Activated naive CD4-positive, alpha-beta T cell treated with anti-CD3 and anti-CD28 coated beads for 36 hours (primary cell): ENCODE measurements around the gene DCAF10. TPM values are rescaled to one million over a fixed set of nuclear protein-coding genes. Genes with fewer than 3 reads are reported as not detected.
"Not testable (repeated sequence)": the region's sequence is repeated elsewhere in the genome, so short reads cannot be mapped to it uniquely, and the experiment has no call there.

ENCODE experiments used
- CTCF ChIA-PET: fragments of 350-600 bp; sonication (Branson Sonifier 250); formaldehyde crosslinking; loops from one replicate; lab custom pipeline; 2021; ENCODE audit warnings: antibody characterized with exemption; lab: Charles Lee
- DNase-seq: peaks from one replicate; pipeline ENCODE4 v3.0.0-alpha.2; 2020
- H3K27ac Mint-ChIP-seq: one replicate; pipeline ENCODE4 v1.8.0; 2021; ENCODE audit warnings: mild to moderate bottlenecking, mixed read lengths
- H3K27me3 Mint-ChIP-seq: one replicate; pipeline ENCODE4 v1.8.0; 2021; ENCODE audit warnings: low read depth, mixed read lengths
- H3K36me3 Mint-ChIP-seq: one replicate; pipeline ENCODE4 v1.8.0; 2021; ENCODE audit warnings: low read depth, mixed read lengths
- H3K4me1 Mint-ChIP-seq: one replicate; pipeline ENCODE4 v1.8.0; 2021; ENCODE audit warnings: low read depth, mixed read lengths
- H3K4me3 Mint-ChIP-seq: one replicate; pipeline ENCODE4 v1.8.0; 2021; ENCODE audit warnings: mild to moderate bottlenecking, moderate library complexity, mixed read lengths
- H3K9me3 Mint-ChIP-seq: one replicate; pipeline ENCODE4 v1.8.0; 2021; ENCODE audit warnings: mixed read lengths
- intact Hi-C: fragments of 100-400 bp; cut with micrococcal nuclease; formaldehyde crosslinking; loops from one replicate; pipeline ENCODE4 v1.15.1; 2023
- total RNA-seq, 2 experiments: library from RNA; stranded (reverse); gene quantifications; one replicate each; pipeline ENCODE4 v1.2.3, GENCODE V29; 2021

The DCAF10 gene
- total RNA-seq, 2 experiments from 2014 or later: 9.4 to 10.9 TPM

- no peak for DNase-seq
- peaks cover under 1% of the 10 kb centered on the region for H3K36me3 Mint-ChIP-seq
- H3K4me3 Mint-ChIP-seq: peak overlapping the region; percentile 4
- H3K27me3 Mint-ChIP-seq: no peaks in the 10 kb centered on the region
- peaks cover 16% of the 10 kb centered on the region for H3K4me1 Mint-ChIP-seq
- no peaks in the 10 kb centered on the region for H3K9me3 Mint-ChIP-seq
- intact Hi-C loops: no loop called here
- H3K27ac Mint-ChIP-seq: no peak overlapping the region
- CTCF ChIA-PET: no interaction called here
These were observed 105.2 kb downstream of the DCAF10 start for GRCh38 chr9:37905776-37906175.

GRCh38 chr9:37906312-37907239, 106.0 kb downstream of the DCAF10 start:
- CTCF ChIA-PET: no interaction called here
- Mint-ChIP-seq H3K4me1 (peaks cover 16% of the 10 kb centered on the region), H3K27ac (no peak overlapping the region), H3K4me3 (no peak overlapping the region), H3K9me3 (no peaks in the 10 kb centered on the region), H3K27me3 (no peaks in the 10 kb centered on the region), H3K36me3 (no peaks in the 10 kb centered on the region)
- DNase-seq: no peak
- intact Hi-C loops: no loop called here

GRCh38 chr9:37908283-37908682, 107.7 kb downstream of the DCAF10 start:
- no peaks in the 10 kb centered on the region for H3K36me3 Mint-ChIP-seq

GRCh38 chr9:37908698-37909186, 108.1 kb downstream of the DCAF10 start:
- Mint-ChIP-seq H3K36me3 (no peaks in the 10 kb centered on the region), H3K4me1 (peaks cover 9% of the 10 kb centered on the region), H3K27me3 (no peaks in the 10 kb centered on the region), H3K27ac (no peak overlapping the region), H3K9me3 (no peaks in the 10 kb centered on the region), H3K4me3 (no peak overlapping the region)
- no peak for DNase-seq
- intact Hi-C loops: no loop called here
- CTCF ChIA-PET: interaction anchor here (1.4 to 1.6 kb wide), 2 partner anchors 164 to 251 kb away, joined by 3 to 8 read pairs; no protein-coding TSS in a partner anchor

More at GRCh38 chr9:37908283-37908682, 107.7 kb downstream of the DCAF10 start:
- H3K4me3 Mint-ChIP-seq: no peak overlapping the region
- H3K27me3 Mint-ChIP-seq: no peaks in the 10 kb centered on the region
- H3K27ac Mint-ChIP-seq: no peak overlapping the region
- DNase-seq: no peak
- peaks cover 7% of the 10 kb centered on the region for H3K4me1 Mint-ChIP-seq
- no peaks in the 10 kb centered on the region for H3K9me3 Mint-ChIP-seq
- CTCF ChIA-PET: interaction anchor here (1.4 to 1.6 kb wide), 2 partner anchors 163 to 252 kb away, joined by 3 to 8 read pairs; no protein-coding TSS in a partner anchor
- intact Hi-C loops: no loop called here

- Mint-ChIP-seq H3K27me3 (no peaks in the 10 kb centered on the region), H3K9me3 (no peaks in the 10 kb centered on the region), H3K27ac (no peak overlapping the region), H3K36me3 (no peaks in the 10 kb centered on the region), H3K4me1 (peaks cover 8% of the 10 kb centered on the region), H3K4me3 (no peak overlapping the region)
- no peak for DNase-seq
- CTCF ChIA-PET: interaction anchor here (1.6 kb wide), 1 partner anchor 251 kb away, joined by 8 read pairs; no protein-coding TSS in a partner anchor
- intact Hi-C loops: no loop called here
These were observed 108.7 kb downstream of the DCAF10 start for GRCh38 chr9:37909326-37909725.

GRCh38 chr9:37909836-37910235, 109.2 kb downstream of the DCAF10 start:
- H3K27ac Mint-ChIP-seq, H3K9me3 Mint-ChIP-seq, CTCF ChIA-PET, H3K4me1 Mint-ChIP-seq, H3K36me3 Mint-ChIP-seq, DNase-seq, H3K27me3 Mint-ChIP-seq, H3K4me3 Mint-ChIP-seq: not testable (repeated sequence)
- intact Hi-C loops: loop anchor here (10.0 kb wide), 1 partner anchor 355 kb away; no protein-coding TSS in a partner anchor

GRCh38 chr9:37910271-37910670, 109.7 kb downstream of the DCAF10 start:
- no peak for DNase-seq
- Mint-ChIP-seq H3K27me3 (no peaks in the 10 kb centered on the region), H3K9me3 (no peaks in the 10 kb centered on the region), H3K4me3 (no peak overlapping the region), H3K27ac (no peak overlapping the region), H3K4me1 (peaks cover 3% of the 10 kb centered on the region), H3K36me3 (no peaks in the 10 kb centered on the region)
- CTCF ChIA-PET: no interaction called here
- intact Hi-C loops: loop anchor here (10.0 kb wide), 1 partner anchor 355 kb away; no protein-coding TSS in a partner anchor

- CTCF ChIA-PET: interaction anchor here (0.7 to 1.8 kb wide), 5 partner anchors 9 to 249 kb away, joined by 3 to 9 read pairs (median 4); partner anchors contain the start of gene SHB
- Mint-ChIP-seq H3K9me3 (no peaks in the 10 kb centered on the region), H3K4me1 (peaks cover 2% of the 10 kb centered on the region), H3K27me3 (no peaks in the 10 kb centered on the region), H3K36me3 (no peaks in the 10 kb centered on the region), H3K4me3 (no peak overlapping the region), H3K27ac (no peak overlapping the region)
- DNase-seq: no peak
- intact Hi-C loops: loop anchor here (10.0 kb wide), 1 partner anchor 354 kb away; no protein-coding TSS in a partner anchor
These were observed 110.7 kb downstream of the DCAF10 start for GRCh38 chr9:37911271-37911681.

- CTCF ChIA-PET: interaction anchor here (0.6 to 2.2 kb wide), 43 partner anchors 8 to 545 kb away, joined by 3 to 41 read pairs (median 4); partner anchors contain the start of gene SHB
- peaks cover 2% of the 10 kb centered on the region for H3K4me1 Mint-ChIP-seq
- intact Hi-C loops: loop anchor here (1.0 to 10.0 kb wide), 7 partner anchors 156 to 520 kb away; partner anchors contain the start of gene SHB
- H3K4me3 Mint-ChIP-seq: no peak overlapping the region
- no peak overlapping the region for H3K27ac Mint-ChIP-seq
- H3K36me3 Mint-ChIP-seq: no peaks in the 10 kb centered on the region
- H3K27me3 Mint-ChIP-seq: no peaks in the 10 kb centered on the region
- peak; percentile 89 for DNase-seq
- H3K9me3 Mint-ChIP-seq: no peaks in the 10 kb centered on the region
These were observed 113.0 kb downstream of the DCAF10 start for GRCh38 chr9:37913480-37914153.

GRCh38 chr9:37914154-37914551, 113.6 kb downstream of the DCAF10 start:
- Mint-ChIP-seq H3K4me3 (no peak overlapping the region), H3K27me3 (no peaks in the 10 kb centered on the region), H3K4me1 (peaks cover 2% of the 10 kb centered on the region), H3K27ac (no peak overlapping the region), H3K36me3 (no peaks in the 10 kb centered on the region), H3K9me3 (no peaks in the 10 kb centered on the region)
- DNase-seq: no peak
- CTCF ChIA-PET: interaction anchor here (0.6 to 2.2 kb wide), 38 partner anchors 8 to 544 kb away, joined by 3 to 41 read pairs (median 4); no protein-coding TSS in a partner anchor
- intact Hi-C loops: loop anchor here (10.0 kb wide), 1 partner anchor 351 kb away; no protein-coding TSS in a partner anchor

- no peak for DNase-seq
- no peak overlapping the region for H3K4me3 Mint-ChIP-seq
- intact Hi-C loops: loop anchor here (10.0 kb wide), 1 partner anchor 350 kb away; no protein-coding TSS in a partner anchor
- CTCF ChIA-PET: interaction anchor here (0.6 to 2.2 kb wide), 14 partner anchors 12 to 544 kb away, joined by 3 to 41 read pairs (median 4); no protein-coding TSS in a partner anchor
- no peaks in the 10 kb centered on the region for H3K9me3 Mint-ChIP-seq
- H3K4me1 Mint-ChIP-seq: peaks cover 2% of the 10 kb centered on the region
- no peaks in the 10 kb centered on the region for H3K27me3 Mint-ChIP-seq
- H3K36me3 Mint-ChIP-seq: no peaks in the 10 kb centered on the region
- H3K27ac Mint-ChIP-seq: no peak overlapping the region
These were observed 114.2 kb downstream of the DCAF10 start for GRCh38 chr9:37914701-37915358.
